NCI-H446 treated with DMSO at 0.1 percent for 48 hours (cell line): ENCODE results near the gene POU5F1.
"Not testable (repeated sequence)": the region's sequence is repeated elsewhere in the genome, so short reads cannot be mapped to it uniquely, and the experiment has no call there.

Experiments
- DNase-seq: peaks from one replicate; lab custom pipeline; 2025; lab: John Stamatoyannopoulos, UW

POU5F1 gene

DNA sequence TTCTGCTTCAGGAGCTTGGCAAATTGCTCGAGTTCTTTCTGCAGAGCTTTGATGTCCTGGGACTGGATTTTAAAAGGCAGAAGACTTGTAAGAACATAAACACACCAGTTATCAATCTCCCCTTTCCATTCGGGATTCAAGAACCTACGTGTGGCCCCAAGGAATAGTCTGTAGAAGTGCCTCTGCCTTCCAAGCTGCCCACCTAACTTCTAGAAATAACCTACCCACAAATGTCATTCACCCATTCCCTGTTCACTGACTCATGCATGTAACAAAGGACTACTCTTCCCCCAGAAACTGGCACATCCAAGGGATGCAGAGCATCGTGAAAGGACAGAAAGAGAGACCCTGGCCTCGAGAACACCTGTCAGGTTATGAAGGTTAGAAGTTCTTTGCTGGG, 4.5 kb downstream of the POU5F1 start:
- DNase-seq, result no peak

DNA sequence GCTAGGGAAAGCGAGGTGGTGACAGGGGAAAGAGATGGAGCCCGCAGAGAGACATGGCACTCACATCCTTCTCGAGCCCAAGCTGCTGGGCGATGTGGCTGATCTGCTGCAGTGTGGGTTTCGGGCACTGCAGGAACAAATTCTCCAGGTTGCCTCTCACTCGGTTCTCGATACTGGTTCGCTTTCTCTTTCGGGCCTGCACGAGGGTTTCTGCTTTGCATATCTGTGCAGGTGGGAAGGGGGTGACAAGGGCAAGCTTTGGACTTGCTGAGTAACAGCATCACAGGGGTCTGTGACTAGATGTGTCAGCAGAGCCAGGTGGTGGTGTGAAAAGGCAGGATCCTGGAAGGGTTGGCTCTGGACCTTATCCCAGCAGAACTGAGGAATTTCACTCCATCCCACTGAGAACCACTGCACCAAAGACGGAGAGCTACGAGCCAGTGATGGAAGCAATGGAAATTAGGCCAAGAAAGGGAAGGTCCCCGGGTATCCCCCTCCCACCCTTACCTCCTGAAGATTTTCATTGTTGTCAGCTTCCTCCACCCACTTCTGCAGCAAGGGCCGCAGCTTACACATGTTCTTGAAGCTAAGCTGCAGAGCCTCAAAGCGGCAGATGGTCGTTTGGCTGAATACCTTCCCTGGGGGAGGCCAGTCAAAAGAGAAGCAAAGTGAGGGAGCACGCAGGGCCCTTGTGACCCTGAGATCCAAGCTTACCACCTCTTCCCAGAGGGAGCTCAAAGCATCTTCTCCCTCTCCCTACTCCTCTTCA, 5.2 kb downstream of the POU5F1 start:
- DNase-seq, result not testable (repeated sequence)

DNA sequence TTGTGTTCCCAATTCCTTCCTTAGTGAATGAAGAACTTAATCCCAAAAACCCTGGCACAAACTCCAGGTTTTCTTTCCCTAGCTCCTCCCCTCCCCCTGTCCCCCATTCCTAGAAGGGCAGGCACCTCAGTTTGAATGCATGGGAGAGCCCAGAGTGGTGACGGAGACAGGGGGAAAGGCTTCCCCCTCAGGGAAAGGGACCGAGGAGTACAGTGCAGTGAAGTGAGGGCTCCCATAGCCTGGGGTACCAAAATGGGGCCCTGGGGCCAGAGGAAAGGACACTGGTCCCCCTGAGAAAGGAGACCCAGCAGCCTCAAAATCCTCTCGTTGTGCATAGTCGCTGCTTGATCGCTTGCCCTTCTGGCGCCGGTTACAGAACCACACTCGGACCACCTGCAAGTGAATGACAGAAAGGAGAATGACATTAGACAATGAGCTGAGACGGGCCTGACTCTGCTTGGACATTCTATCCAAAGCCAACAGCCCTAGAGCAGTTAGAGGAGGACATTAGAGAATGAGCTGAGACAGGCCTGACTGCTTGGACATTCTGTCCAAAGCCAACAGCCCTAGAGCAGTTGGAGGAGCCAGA, 5.9 kb downstream of the POU5F1 start:
- not testable (repeated sequence) for DNase-seq

DNA sequence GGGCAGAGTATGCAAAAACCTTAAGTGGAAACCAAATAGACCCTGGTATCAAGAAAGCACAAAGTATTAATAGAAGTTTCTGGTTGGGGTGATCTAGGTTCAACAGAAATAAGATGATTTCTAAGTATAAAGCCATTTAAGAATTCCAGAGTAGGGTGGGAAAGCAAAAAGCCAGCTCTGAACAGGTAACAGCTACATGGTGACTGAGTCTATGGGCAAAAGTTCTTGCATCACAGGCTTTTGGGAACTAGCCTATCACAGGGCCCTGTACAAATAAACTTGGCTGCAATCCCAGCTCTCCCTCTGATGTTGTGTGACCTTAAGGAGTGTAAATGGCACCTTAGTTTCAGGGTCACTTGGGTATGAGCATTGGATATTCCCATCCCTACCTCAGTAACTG, 6.6 kb downstream of the POU5F1 start:
- no peak for DNase-seq

DNA sequence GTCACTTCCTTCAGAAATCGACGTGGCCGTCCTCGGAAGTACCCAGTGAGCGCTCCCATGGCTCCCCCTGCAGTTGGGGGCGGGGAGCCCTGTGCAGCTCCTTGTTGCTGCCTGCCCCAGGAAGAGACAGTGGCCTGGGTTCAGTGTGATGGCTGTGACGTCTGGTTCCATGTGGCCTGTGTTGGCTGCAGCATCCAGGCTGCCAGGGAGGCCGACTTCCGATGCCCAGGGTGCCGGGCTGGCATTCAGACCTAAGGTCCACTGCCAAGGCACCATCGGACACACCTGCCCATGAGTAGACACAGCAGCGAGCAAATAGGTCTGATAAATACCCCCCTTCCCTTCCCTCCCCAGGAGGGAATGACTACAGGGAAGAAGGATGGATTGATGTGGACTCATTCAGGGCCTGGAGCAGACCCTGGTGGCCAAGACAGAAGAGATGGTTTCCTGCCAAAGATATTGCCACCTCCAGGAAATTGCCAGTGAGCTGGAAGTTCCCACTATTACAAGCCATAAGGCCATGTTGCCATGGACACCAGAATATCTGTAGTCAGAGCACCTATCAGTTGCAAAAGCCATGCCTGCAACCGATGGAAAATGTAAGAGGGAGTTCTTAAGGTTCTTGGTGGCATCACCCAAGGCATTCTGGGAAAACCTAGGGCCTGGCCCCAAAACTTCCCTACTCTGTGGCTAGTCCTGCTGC, 7.9 kb downstream of the POU5F1 start:
- no peak for DNase-seq

DNA sequence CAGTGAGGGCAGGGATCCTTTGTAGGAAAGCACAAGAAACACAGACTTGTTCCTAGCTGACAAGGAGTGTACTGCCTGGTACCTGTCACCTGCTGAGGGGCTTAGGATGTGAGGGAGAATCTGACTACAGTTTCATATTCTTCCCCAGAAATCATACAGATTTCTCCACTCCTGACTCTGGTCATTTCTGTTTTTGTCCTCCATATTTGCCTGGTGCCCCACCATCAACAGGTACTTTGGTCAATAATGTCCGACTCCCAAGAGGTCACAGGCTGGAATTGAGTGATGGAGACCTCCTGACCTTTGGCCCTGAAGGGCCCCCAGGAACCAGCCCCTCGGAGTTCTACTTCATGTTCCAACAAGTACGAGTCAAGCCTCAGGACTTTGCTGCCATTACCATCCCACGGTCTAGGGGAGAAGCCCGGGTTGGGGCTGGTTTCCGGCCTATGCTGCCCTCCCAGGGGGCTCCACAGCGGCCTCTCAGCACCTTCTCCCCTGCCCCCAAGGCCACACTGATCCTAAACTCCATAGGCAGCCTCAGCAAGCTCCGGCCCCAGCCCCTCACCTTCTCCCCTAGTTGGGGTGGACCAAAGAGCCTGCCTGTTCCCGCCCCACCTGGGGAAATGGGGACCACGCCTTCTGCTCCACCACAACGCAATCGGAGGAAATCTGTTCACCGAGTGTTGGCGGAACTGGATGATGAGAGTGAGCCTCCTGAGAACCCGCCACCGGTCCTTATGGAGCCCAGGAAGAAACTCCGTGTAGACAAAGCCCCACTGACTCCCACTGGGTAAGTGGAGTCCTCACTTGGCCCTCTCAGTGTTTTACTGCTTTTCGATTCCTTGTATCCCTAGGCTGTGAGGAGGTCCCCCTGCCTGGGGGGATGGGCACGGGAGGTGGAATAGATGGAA, 9.0 kb downstream of the POU5F1 start:
- no peak for DNase-seq

DNA sequence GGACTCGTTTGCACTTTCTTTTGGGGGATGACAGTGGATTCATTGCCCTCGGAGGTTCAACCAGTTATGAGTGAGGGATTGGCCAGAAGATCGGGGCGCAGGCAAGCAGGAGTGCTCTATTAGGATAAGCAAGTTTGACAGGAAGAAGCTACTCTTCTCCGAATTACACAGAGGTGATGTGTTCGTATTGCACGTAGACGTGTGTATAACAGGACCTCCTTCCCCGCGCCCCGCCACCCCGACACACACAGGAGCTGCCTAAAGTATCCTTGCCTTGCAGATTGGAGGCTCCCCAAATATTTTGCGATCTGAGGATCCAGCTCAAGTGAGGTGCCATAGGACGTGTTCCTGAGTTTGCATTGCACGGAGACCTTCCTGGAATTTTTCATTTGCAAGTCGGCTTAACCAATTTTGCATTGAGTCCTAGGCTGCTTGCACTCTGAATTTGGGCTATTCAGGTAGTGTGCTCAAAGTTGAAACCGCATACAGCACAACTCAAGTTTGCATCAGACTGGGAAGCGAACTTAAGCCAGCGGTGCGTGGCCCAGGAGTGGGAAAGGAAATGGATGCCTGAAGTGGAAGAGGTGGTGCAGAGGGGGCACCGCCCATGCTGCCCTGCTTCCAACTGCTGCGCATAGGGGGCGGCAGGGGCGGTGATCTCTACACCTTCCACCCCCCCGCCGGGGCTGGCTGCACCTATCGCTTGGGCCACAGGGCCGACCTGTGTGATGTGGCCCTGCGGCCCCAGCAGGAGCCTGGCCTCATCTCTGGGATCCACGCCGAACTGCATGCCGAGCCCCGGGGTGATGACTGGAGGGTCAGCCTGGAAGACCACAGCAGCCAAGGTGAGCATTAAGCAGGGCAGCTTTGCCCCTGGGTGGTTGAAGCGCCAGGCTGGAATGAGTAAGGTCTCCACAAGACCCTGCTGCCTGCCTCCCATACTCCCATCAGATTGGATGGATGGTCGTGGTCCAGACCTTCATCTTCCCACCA, 11.3 kb downstream of the POU5F1 start:
- no peak for DNase-seq

DNA sequence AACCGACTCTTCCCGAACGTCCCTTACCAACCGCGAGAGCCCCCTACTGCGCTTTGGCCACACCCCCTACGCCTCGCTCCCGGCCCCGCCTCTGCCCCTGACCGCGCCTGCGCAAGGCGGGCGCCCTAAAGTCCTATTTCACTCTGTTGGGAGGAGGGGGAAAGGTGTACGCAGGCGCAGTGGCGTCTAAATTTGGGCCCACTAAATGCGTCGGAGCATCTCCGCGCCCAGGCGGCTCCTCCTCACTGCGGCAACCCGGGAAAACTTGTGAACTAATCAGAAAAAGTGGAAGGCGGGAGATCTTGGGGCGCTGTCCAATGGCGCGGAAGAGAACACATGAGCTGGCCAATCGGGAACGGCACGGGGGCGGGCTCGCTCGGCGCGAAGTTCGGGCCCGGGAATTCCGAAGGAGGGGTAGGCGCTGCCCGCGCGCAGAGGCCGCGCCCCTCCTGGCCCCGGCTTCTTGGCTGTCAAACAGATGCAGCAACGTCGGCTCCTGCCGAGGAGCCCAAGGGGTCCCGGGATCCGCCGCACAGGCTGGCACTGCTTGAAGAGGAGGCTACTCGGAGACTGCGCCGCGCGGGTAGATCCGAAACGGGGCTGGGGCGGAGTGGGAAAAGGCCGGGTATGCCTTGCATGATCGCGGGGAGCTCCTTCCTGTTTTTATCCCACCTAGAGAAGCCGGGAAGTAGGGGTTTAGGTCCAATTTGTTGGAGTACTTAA, 12.2 kb downstream of the POU5F1 start, which contains the start of gene TCF19:
Gene TCF19 (plus strand): TSS at position 450 of the 723 bp plus-strand sequence. CDS start 881 bp downstream, outside the sequence.
- DNase-seq, result peak; percentile 99

DNA sequence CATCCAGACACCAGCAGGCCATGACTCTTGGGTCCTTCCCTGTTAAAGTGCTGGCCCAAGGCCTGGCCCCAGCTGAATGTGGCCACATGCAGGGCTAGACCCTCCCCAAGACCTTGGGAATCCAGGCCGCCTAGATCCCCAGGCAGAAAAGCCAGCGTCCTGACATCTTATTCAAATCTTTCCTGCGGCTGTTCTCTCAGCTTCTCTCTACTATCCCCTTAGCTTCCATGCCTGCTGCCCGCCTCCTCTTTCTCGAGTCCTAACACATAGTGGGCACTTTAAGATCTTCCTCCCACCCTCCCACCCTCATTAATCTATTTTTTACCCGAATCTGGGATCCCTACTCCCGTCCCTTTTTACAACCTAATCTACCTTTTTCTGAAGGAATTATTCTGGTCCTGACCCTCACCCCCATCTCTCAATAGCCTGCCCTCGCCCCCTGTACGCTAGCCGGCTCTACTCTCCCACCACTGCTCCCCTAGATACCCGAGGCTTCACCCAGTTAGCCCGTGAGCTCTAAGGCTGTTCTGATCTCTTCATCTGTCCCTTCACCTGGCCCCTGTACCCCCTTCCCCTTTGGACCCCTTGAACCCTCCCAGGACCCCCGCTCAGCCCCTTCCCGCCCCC, 12.9 kb downstream of the POU5F1 start, which contains the start of gene CCHCR1:
Gene CCHCR1 (minus strand): TSS at position 290 of the 627 bp plus-strand sequence. CDS start 202 bp downstream, at position 88.
- no peak for DNase-seq

DNA sequence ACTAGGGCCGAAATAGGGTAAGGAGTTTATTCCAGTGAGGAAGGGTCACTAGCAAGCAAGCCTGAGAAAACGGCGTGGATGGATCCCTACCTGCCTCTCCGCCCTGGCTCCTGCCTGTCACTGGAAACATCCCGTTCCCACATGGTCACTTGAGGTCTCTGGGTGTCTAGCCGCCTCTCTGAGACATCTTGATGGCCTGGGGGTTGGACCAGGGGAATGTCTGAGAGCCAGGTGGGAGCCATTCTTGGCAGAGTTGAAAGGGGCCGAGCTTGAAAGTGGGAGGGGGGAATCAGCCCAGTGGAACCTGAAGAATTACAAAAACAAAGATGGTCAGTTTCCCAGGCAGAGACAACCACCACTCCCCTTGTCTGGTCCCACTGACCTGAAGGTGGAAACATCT, 13.8 kb downstream of the POU5F1 start:
- no peak for DNase-seq

DNA sequence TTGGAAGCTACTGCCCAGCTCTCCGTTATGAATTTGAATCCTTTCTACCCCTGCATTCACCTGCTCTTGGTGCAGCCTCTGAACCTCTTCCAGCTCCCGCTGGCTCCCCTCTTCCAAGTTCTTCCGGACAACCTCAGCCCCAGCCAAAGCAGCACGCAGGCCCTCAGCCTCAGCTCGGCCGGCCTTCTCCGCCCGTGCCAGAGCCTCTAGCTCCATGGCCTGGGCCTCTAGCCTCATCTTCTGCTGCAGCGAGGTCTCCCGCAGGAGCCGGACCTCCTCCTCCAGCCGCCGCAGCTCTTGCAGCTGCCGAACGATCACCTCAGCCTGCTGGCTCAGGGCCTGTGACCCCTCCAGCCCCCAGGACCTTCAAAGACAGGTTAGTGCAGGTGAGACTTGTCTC, 16.0 kb downstream of the POU5F1 start:
- no peak for DNase-seq

DNA sequence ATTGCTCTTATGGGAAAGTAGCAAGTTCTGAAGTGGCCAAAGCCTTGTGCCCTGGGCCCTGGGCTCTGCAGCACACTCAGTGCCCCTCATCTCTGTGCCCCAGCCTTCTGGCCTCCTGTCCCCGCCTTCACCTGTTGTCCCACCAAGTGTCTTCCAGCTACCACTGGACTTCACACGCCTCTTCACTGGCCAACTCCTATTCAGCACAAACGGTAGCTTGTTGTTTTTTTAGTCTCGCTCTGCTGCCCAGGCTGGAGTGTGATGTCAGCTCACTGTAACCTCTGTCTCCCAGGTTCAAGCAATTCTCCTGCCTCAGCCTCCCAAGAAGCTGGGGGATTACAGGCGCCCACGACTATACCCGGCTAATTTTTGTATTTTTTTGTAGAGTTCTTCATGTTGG, 17.7 kb downstream of the POU5F1 start:
- DNase-seq, result no peak

DNA sequence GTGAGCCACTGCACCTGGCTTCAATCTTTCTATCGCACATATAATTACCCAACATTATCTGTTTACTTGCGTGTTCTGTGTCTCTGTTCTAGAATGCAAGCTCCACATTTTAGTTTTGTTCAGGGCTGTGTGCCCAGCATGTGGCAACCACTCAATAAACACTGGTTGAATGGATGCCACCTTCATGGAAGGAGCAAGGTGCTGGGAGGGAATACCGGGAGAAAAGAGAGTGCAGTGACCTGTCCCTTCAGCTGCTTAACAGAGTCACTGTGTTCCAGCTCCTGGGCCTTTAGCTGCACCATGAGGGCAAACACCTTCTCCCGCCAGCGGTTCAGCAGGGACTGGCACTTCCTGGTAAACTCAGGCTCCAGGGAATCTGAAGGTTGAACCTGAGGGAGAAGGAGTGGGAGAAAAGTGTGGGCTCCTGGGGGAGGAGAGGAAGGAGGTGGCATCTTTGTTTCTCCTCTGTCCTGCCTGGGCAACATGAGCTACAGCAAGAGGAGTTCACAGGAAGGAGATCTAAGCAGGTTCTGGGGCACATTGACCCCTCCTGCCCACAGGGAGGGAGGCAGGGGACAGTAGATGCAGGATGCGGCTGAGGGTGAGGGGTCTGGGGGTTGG, 20.5 kb downstream of the POU5F1 start:
- DNase-seq, result no peak

DNA sequence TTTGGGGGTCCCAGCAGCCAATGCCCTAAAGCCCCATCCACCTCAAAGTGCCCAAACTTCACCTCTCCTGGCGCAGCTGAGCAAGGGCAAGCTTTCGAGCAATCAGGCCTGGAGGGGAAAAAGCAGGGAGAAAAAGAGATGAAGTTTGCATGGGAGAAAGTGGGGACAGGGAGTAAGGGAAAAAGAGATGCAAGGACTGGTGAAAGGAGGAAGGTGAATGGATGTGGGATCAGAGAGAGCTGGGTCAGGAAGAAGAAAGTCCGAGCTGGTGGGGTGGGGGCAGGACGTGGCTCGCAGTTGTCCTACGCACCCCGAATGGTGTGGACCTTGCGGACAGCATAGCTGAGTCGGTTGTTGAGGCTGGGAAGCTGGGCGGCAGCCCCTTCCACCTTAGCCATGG, 25.1 kb downstream of the POU5F1 start:
- DNase-seq, result no peak

DNA sequence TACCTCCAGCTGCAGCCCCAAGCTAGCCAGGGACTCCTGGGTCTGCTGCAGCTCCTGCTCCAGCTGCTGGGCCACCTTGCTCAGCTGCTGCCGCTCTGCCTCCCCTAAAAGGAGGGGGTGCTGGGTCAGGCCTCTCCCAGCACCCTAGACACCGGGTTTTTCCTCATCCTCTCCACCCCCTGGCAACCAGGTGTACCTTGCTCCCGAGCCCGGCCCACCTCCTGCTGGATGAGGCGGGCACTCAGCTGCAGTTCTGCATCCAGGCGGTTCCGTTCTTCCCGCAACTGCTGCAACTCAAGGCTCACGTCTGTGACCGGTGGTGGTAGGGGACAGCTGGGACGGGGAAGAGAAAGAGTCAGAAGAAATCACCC, 25.5 kb downstream of the POU5F1 start:
- no peak for DNase-seq

DNA sequence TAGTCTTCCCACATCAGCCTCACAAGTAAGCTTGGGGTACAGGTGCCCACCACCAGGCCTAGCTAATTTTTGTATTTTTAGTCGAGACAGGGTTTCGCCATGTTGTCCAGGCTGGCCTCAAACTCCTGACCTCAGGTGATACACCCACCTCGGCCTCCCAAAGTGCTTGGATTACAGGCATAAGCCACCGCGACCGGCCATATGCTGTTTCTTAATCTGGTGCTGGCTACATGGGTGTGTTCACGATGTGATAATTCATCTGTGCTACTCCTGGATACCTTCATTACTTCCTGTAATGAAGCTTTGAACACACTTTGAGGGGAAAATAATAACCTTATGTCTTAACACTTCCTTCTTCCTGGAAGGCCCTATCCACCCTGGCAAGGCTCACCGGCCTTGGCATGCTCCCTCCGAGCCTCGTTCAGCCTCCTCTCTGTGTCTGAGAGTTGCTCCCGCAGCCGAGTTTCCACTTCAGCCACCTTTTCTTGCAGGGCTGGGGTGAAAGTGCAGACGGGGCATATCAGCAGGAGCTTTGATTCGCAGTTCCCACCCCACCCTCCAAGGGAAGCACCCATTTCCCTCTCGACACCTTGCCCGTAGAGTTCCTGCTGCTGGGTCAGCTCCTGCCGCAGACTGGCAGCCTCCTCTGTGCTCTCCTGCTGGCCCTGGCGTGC, 26.0 kb downstream of the POU5F1 start:
- DNase-seq, result no peak

DNA sequence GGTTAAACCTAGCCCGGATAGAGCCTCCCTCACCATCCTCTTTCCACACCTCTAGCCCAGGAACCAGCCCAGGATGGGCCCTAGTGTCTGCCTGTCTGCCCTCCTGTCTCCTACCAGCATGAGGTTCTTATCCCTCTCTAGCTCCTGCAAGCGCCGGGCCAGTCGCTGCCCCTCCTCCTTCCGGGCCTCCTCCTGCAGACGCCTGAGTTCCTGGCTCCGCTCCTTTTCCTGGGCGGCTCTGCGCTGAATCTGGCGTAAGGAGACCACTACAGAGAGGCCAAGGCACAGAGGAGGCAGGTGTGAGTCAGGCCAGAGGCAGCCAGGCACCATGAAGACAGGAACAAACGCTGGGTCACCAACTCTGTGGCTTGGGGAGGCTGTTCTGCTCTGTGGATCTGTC, 27.3 kb downstream of the POU5F1 start:
- DNase-seq, result no peak

DNA sequence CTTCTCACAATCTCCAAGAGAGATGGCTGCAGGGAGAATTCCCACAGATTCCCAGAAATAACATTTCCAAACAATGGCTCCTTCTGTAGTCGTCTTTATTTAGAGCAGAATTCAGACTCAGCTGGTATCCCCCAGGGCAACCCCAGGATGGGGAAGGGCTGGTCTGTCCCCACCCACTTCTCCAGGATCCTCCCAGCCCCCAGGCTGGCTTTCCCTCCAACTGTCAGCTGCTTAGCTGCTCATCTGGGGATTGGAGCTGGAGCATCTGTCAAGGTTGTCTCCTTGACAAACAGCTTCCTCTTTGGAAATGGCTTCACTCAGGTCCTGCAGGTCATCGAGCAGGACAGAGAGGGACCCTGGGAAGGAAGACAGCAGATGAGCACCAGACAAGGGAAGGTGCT, 28.1 kb downstream of the POU5F1 start:
- no peak for DNase-seq

DNA sequence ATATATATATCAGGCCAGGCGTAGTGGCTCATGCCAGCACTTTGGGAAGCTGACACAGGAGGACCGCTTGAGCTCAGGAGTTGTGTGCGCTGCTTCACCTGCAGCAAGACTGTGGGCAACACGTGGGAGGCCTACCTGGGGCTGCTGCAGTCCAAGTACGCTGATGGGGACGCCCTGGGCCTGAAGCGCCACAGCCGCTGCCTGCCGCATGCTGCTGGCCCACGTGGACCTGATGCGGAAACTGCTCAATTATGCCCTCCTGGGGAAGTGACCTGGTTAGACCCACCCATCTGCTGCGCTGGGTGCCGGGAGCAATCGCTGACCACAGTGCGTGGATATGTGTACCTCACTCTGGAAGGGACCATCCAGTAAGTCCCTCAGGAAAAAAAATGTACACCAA, 29.8 kb downstream of the POU5F1 start:
- DNase-seq, result no peak
